A673 (cell line): ENCODE data around the gene PRND. TPM values are rescaled to one million over a fixed set of nuclear protein-coding genes. Genes with fewer than 3 reads are reported as not detected.

Source experiments
- BruUV-seq: library from RNA; stranded (reverse); fragments of 400-500 nt; replicated peaks from 2 replicates; lab custom pipeline; 2021; lab: Mats Ljungman, UMichigan
- CTCF ChIA-PET: fragments of 300-600 bp; sonication (Branson Sonifier 250); formaldehyde crosslinking; loops from one replicate; lab custom pipeline; 2022; ENCODE audit warnings: antibody characterized with exemption; lab: Charles Lee
- POLR2A ChIA-PET: fragments of 300-600 bp; sonication (Branson Sonifier 250); formaldehyde crosslinking; loops from one replicate; lab custom pipeline; 2022; ENCODE audit warnings: antibody characterized with exemption; ENCODE audit not compliant: low non-redundant PET; lab: Charles Lee
- DNase-seq: peaks from one replicate; pipeline ENCODE4 v3.0.0-alpha.2; 2015; ENCODE audit warnings: low spot score
- H3K27ac ChIP-seq: fragments of 200-600 bp; sonication (generic); 2 replicates; pipeline ENCODE4 v1.5.1; 2016; ENCODE audit warnings: mixed run types, low read depth, mild to moderate bottlenecking, mixed read lengths, antibody characterized with exemption, low read length; ENCODE audit not compliant: poor library complexity, severe bottlenecking
- H3K27me3 ChIP-seq: fragments of 200-600 bp; sonication (generic); replicated peaks from 2 replicates; pipeline ENCODE4 v1.6.1; 2017; ENCODE audit warnings: mixed run types, low read depth, mild to moderate bottlenecking, mixed read lengths, antibody characterized with exemption, low read length; ENCODE audit not compliant: insufficient read depth, poor library complexity
- H3K36me3 ChIP-seq: fragments of 200-600 bp; sonication (generic); 2 replicates; pipeline ENCODE4 v1.6.1; 2016; ENCODE audit warnings: mixed run types, mild to moderate bottlenecking, mixed read lengths, antibody characterized with exemption, low read length; ENCODE audit not compliant: insufficient read depth, poor library complexity, severe bottlenecking
- H3K4me1 ChIP-seq: fragments of 200-600 bp; sonication (generic); 2 replicates; pipeline ENCODE4 v1.6.1; 2017; ENCODE audit warnings: mixed run types, mild to moderate bottlenecking, mixed read lengths, antibody characterized with exemption, low read length; ENCODE audit not compliant: insufficient read depth, poor library complexity, severe bottlenecking
- H3K4me3 ChIP-seq: fragments of 200-600 bp; sonication (generic); 2 replicates; pipeline ENCODE4 v1.5.1; 2016; ENCODE audit warnings: low read depth, mixed run types, mild to moderate bottlenecking, mixed read lengths, low read length; ENCODE audit not compliant: poor library complexity, severe bottlenecking
- H3K9me3 ChIP-seq: fragments of 200-600 bp; sonication (generic); 2 replicates; pipeline ENCODE4 v1.6.1; 2016; ENCODE audit warnings: mixed run types, low read depth, mild to moderate bottlenecking, mixed read lengths, antibody characterized with exemption, low read length; ENCODE audit not compliant: poor library complexity, severe bottlenecking
- EZH2 ChIP-seq: fragments of 200-600 bp; sonication (generic); IDR thresholded peaks from 2 replicates; pipeline ENCODE4 v1.6.1; 2017; ENCODE audit warnings: borderline replicate concordance, low read depth, mild to moderate bottlenecking, mixed read lengths, antibody characterized with exemption, low read length; ENCODE audit not compliant: poor library complexity, severe bottlenecking
- intact Hi-C: fragments of 100-400 bp; cut with micrococcal nuclease; formaldehyde crosslinking; loops from one replicate; pipeline ENCODE4 v1.10.0; 2022; ENCODE audit not compliant: unreplicated experiment
- total RNA-seq: library from RNA; stranded (reverse); gene quantifications from 2 replicates; pipeline ENCODE4 v1.2.3, GENCODE V29; 2021
- TF ChIP-seq, protein P1 (sequence below): fragments of 300-800, 200-600 bp; sonication (generic); conservative IDR thresholded peaks from 2 replicates; pipeline ENCODE4 v1.5.1; 2017; ENCODE audit warnings: low read depth, mild to moderate bottlenecking, antibody characterized with exemption, low read length, moderate library complexity, mixed read lengths

The PRND gene
- total RNA-seq, 1 experiment from 2014 or later = 0.09 TPM

DNA sequence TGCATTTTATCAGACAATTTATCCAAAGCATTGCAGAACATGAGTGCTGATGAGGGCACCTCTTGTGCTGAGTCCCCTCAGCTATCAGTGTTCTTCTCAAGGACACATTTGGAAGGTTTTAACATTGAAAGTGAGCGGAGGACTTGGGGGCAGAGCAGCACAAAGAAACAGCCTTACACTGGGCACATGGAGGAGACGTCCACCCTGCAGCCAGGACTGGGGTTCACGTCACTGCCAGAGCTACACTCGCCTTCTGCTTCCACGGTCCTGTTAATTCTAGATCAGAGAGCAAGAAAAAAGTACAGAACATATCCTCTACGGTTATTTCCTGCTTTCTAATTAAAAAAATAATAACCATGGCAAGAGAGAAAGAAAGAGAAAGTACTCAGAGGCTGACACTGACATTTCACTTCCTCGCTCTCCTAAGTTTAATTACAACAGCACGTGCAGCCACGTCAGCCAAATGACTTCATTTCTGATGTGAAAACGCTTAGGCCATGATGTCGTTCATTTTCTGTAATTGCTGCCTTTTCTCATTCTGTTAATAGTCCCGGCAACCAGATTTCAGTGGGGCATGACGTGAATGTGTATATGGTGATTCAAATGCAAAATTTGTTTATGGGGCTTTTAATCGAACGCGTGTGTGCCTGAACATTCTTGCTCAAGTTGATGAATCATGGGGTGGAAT lies 5.1 kb downstream of the PRND start:
- no peaks in the 10 kb centered on the region for H3K27me3 ChIP-seq
- peak overlapping the region; percentile 11 for H3K4me3 ChIP-seq
- POLR2A ChIA-PET = no interaction called here
- no peak for TF ChIP-seq EZH2
- TF ChIP-seq, protein P1, sequence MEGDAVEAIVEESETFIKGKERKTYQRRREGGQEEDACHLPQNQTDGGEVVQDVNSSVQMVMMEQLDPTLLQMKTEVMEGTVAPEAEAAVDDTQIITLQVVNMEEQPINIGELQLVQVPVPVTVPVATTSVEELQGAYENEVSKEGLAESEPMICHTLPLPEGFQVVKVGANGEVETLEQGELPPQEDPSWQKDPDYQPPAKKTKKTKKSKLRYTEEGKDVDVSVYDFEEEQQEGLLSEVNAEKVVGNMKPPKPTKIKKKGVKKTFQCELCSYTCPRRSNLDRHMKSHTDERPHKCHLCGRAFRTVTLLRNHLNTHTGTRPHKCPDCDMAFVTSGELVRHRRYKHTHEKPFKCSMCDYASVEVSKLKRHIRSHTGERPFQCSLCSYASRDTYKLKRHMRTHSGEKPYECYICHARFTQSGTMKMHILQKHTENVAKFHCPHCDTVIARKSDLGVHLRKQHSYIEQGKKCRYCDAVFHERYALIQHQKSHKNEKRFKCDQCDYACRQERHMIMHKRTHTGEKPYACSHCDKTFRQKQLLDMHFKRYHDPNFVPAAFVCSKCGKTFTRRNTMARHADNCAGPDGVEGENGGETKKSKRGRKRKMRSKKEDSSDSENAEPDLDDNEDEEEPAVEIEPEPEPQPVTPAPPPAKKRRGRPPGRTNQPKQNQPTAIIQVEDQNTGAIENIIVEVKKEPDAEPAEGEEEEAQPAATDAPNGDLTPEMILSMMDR = no peak
- CTCF ChIA-PET = no interaction called here
- H3K9me3 ChIP-seq = no peaks in the 10 kb centered on the region
- peak overlapping the region; percentile 29 for H3K27ac ChIP-seq
- BruUV-seq = no TSS peak
- DNase-seq = peak; percentile 49
- intact Hi-C loops = no loop called here
- peaks cover 8% of the 10 kb centered on the region for H3K4me1 ChIP-seq
- H3K36me3 ChIP-seq = no peaks in the 10 kb centered on the region

DNA sequence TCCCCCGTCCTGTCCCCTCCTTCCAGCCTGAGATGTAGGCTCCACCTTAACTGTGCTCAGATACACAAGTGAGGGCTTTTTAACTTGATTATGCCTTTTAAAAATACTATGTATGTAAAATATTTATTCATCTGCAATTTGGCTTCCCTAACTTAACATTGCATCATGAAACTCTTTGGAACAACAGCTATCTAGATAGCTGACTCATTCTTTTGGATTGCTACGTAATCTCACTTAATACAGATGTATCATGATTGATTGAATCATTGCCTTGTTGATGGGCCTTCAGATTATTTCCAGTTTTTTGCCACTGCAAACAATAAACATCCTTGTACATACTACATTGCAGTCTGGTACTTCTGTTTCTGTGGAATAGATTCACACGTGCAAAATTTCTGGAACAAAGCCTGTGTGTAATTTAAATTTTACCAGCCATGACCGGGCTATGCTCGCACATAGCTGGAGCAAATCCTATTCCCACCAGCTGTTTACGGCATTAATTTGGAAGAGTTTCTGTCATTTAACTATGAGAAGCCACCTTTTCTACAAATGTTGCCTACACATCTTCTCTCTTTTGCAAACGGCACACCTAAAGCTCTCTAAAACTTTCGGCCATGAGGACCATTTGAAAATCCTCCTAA lies 6.5 kb downstream of the PRND start:
- intact Hi-C loops = no loop called here

DNA sequence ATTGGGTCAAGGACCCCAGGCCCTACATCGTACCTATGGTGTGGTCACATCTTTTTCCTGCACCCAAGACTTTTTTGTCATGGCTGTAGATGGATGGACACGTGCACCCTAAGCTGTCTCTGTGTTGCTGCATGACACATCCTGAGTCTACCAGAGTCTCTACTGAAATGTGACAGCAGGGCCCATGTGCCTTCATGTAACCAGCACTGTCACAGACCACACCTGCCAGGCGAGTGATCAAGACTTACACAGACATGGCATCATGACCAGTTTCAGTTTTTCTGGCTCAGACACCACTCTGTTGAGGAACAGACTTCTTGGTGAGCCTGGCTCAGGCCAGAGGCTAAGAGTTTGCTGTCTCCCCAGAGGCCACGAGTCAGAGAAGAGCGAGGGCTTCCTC lies 7.6 kb downstream of the PRND start:
- DNase-seq = no peak
- CTCF ChIA-PET = no interaction called here
- TF ChIP-seq, protein P1 = no peak
- no peak for TF ChIP-seq EZH2
- H3K27me3 ChIP-seq = no peaks in the 10 kb centered on the region
- intact Hi-C loops = no loop called here
- no peaks in the 10 kb centered on the region for H3K36me3 ChIP-seq
- H3K4me3 ChIP-seq = no peak overlapping the region
- H3K27ac ChIP-seq = no peak overlapping the region
- no TSS peak for BruUV-seq
- no peaks in the 10 kb centered on the region for H3K9me3 ChIP-seq
- POLR2A ChIA-PET = no interaction called here
- H3K4me1 ChIP-seq = peaks cover 8% of the 10 kb centered on the region

More for the DNA sequence above, 6.5 kb downstream of the PRND start:
- H3K27ac ChIP-seq = no peak overlapping the region
- H3K27me3 ChIP-seq = no peaks in the 10 kb centered on the region
- no peak for TF ChIP-seq EZH2
- TF ChIP-seq, protein P1 = no peak
- ChIA-PET CTCF (no interaction called here), POLR2A (no interaction called here)
- no peaks in the 10 kb centered on the region for H3K9me3 ChIP-seq
- H3K4me1 ChIP-seq = peaks cover 8% of the 10 kb centered on the region
- no peak overlapping the region for H3K4me3 ChIP-seq
- no peaks in the 10 kb centered on the region for H3K36me3 ChIP-seq
- no TSS peak for BruUV-seq
- DNase-seq = no peak
